ENCODE data around the gene ENTHD1. TPM values are rescaled to one million over a fixed set of nuclear protein-coding genes. Genes with fewer than 3 reads are reported as not detected.

The ENTHD1 gene
- polyA plus RNA-seq, 1 donor from 2014 or later, result not detected

DNA sequence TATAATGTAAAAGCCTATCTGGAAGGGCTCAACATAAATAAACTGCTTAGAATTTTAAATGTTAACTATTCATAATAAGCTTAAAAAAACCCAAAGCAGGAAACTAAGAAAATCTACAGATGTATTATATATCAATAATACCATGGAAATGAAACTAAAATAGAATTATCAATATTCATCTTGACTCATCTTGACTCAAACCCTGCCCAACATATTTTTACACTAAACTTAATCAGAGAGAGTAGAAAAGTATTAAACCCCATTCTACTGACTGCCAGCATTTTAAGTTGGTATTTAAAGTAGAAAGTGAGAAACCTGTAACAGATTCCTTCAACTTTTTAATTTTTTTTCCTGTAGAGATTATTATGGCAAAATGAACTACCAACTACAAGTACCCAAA is 149.2 kb downstream of the ENTHD1 start:
- TF ChIP-seq TAF1 (IDR thresholded peaks at IDR 0.05; ENCODE audit: low read depth) (no peak), POLR2AphosphoS5 (IDR thresholded peaks at IDR 0.05) (no peak), MXI1 (conservative IDR thresholded peaks at IDR 0.05; ENCODE audit: poor library complexity, severe bottlenecking) (no peak), SMC3 (conservative IDR thresholded peaks at IDR 0.05; ENCODE audit: poor library complexity) (no peak), EP300 (conservative IDR thresholded peaks at IDR 0.05; ENCODE audit: poor library complexity, severe bottlenecking) (no peak), EZH2 (IDR thresholded peaks at IDR 0.05; ENCODE audit: borderline replicate concordance, insufficient read depth, low read length, poor library complexity, severe bottlenecking) (no peak), RAD21 (conservative IDR thresholded peaks at IDR 0.05) (no peak)
- TF ChIP-seq, protein P1, sequence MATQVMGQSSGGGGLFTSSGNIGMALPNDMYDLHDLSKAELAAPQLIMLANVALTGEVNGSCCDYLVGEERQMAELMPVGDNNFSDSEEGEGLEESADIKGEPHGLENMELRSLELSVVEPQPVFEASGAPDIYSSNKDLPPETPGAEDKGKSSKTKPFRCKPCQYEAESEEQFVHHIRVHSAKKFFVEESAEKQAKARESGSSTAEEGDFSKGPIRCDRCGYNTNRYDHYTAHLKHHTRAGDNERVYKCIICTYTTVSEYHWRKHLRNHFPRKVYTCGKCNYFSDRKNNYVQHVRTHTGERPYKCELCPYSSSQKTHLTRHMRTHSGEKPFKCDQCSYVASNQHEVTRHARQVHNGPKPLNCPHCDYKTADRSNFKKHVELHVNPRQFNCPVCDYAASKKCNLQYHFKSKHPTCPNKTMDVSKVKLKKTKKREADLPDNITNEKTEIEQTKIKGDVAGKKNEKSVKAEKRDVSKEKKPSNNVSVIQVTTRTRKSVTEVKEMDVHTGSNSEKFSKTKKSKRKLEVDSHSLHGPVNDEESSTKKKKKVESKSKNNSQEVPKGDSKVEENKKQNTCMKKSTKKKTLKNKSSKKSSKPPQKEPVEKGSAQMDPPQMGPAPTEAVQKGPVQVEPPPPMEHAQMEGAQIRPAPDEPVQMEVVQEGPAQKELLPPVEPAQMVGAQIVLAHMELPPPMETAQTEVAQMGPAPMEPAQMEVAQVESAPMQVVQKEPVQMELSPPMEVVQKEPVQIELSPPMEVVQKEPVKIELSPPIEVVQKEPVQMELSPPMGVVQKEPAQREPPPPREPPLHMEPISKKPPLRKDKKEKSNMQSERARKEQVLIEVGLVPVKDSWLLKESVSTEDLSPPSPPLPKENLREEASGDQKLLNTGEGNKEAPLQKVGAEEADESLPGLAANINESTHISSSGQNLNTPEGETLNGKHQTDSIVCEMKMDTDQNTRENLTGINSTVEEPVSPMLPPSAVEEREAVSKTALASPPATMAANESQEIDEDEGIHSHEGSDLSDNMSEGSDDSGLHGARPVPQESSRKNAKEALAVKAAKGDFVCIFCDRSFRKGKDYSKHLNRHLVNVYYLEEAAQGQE (IDR thresholded peaks at IDR 0.05; ENCODE audit: borderline replicate concordance), result no peak
- no peak overlapping the region for H3K27ac ChIP-seq (ENCODE audit: low read length)
- no peaks in the 10 kb centered on the region for H3K79me2 ChIP-seq (replicated peaks; ENCODE audit: insufficient read depth, low read length)
- no peaks in the 10 kb centered on the region for H4K20me1 ChIP-seq (ENCODE audit: insufficient read depth)
- no peaks in the 10 kb centered on the region for H3K36me3 ChIP-seq (ENCODE audit: insufficient read depth, low read length)
- H3K9me2 ChIP-seq (ENCODE audit: insufficient read depth, low read length), result no peaks in the 10 kb centered on the region
- no peak overlapping the region for H3K9ac ChIP-seq (ENCODE audit: low read length)
- H3K9me3 ChIP-seq (ENCODE audit: low read length), result no peaks in the 10 kb centered on the region
- no peak overlapping the region for H2AFZ ChIP-seq (ENCODE audit: low read depth, low read length)
- no peak overlapping the region for H3K4me3 ChIP-seq (ENCODE audit: low read length)
- no peaks in the 10 kb centered on the region for H3K27me3 ChIP-seq (ENCODE audit: insufficient read depth, low read depth, low read length)
- no peaks in the 10 kb centered on the region for H3F3A ChIP-seq (ENCODE audit: insufficient read depth, low read length, poor library complexity, severe bottlenecking)
- H3K4me2 ChIP-seq (ENCODE audit: low read length), result no peak overlapping the region

DNA sequence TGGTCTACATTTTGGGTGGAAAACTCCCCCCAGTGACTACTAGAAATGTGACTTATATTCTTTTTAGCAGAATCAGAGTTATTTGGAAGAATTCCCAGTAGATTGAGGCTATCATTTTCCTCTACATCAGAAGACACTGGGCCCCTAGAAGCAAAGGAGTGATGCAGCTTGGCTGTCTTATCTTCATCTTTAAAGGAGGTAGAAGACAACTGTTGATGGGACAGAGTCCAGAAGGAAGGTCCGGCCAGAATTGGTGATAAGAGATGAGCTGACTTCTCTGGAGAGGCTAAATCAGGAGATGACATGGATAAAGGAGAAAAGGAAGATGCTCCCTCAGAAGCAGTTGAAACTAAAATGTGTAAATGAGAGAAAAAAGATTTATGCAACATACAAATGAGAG is 149.6 kb downstream of the ENTHD1 start:
- Histone ChIP-seq H2AFZ (ENCODE audit: low read depth, low read length) (no peak overlapping the region), H3K4me3 (ENCODE audit: low read length) (no peak overlapping the region), H3K36me3 (ENCODE audit: insufficient read depth, low read length) (no peaks in the 10 kb centered on the region), H3K27me3 (ENCODE audit: insufficient read depth, low read depth, low read length) (no peaks in the 10 kb centered on the region), H3K9me2 (ENCODE audit: insufficient read depth, low read length) (no peaks in the 10 kb centered on the region), H3K27ac (ENCODE audit: low read length) (no peak overlapping the region), H3K4me2 (ENCODE audit: low read length) (no peak overlapping the region), H3K9me3 (ENCODE audit: low read length) (no peaks in the 10 kb centered on the region), H4K20me1 (ENCODE audit: insufficient read depth) (no peaks in the 10 kb centered on the region), H3F3A (ENCODE audit: insufficient read depth, low read length, poor library complexity, severe bottlenecking) (no peaks in the 10 kb centered on the region), H3K79me2 (replicated peaks; ENCODE audit: insufficient read depth, low read length) (no peaks in the 10 kb centered on the region), H3K9ac (ENCODE audit: low read length) (no peak overlapping the region)
- no peak for TF ChIP-seq EZH2 (IDR thresholded peaks at IDR 0.05; ENCODE audit: borderline replicate concordance, insufficient read depth, low read length, poor library complexity, severe bottlenecking)
- TF ChIP-seq POLR2AphosphoS5 (IDR thresholded peaks at IDR 0.05), result no peak
- no peak for TF ChIP-seq EP300 (conservative IDR thresholded peaks at IDR 0.05; ENCODE audit: poor library complexity, severe bottlenecking)
- no peak for TF ChIP-seq RAD21 (conservative IDR thresholded peaks at IDR 0.05)
- TF ChIP-seq CTCF (IDR thresholded peaks at IDR 0.05; ENCODE audit: poor library complexity, severe bottlenecking), result no peak
- no peak for TF ChIP-seq MXI1 (conservative IDR thresholded peaks at IDR 0.05; ENCODE audit: poor library complexity, severe bottlenecking)
- TF ChIP-seq SMC3 (conservative IDR thresholded peaks at IDR 0.05; ENCODE audit: poor library complexity), result no peak
- TF ChIP-seq, protein P1 (IDR thresholded peaks at IDR 0.05; ENCODE audit: borderline replicate concordance), result no peak
- no peak for TF ChIP-seq TAF1 (IDR thresholded peaks at IDR 0.05; ENCODE audit: low read depth)
